A549 (cell line): Measurements from ENCODE around the gene HPN. TPM values are rescaled to one million over a fixed set of nuclear protein-coding genes. Genes with fewer than 3 reads are reported as not detected.

Experiments used
- ATAC-seq, 2 experiments: fragments of 200-7000 bp in 1 of 2; fragments of >200 bp in 1 of 2; cut with Nextera tagmentation in 1 of 2; cut with Tn5 transposase in 1 of 2; 3 replicates each; pipeline versions ENCODE4 v1.8.0 to v1.9.1; 2018 to 2020; ENCODE audit warnings: mild to moderate bottlenecking in 1 of 2, moderate library complexity in 1 of 2
- CTCF ChIA-PET: fragments of 300-600 bp; sonication (Branson Sonifier 250); formaldehyde crosslinking; extraction: SDS; loops from one replicate; lab custom pipeline; 2021; ENCODE audit warnings: antibody characterized with exemption, inconsistent platforms; lab: Yijun Ruan, JAX
- POLR2A ChIA-PET: fragments of 350-600 bp; formaldehyde crosslinking; extraction: SDS; loops from one replicate; lab custom pipeline; 2021; ENCODE audit warnings: antibody characterized with exemption, inconsistent platforms; lab: Yijun Ruan, JAX
- DNase-seq, 2 experiments: peaks; one replicate each; pipeline versions ENCODE4 v3.0.0 to v3.0.0-alpha.2; 2011 to 2016; ENCODE audit warnings: low read depth in 1 of 2, low spot score in 1 of 2
- FAIRE-seq: peaks from 2 replicates; lab custom pipeline; 2011; peaks lifted over from hg19 to GRCh38; lab: Jason Lieb, UNC
- H3K27ac ChIP-seq, 2 experiments: fragments of >200 bp; sonication (Bioruptor Twin); formaldehyde crosslinking; 3 replicates each; pipeline ENCODE4 v1.5.1; 2016 to 2017
- H3K4me1 ChIP-seq: fragments of >200 bp; sonication (Bioruptor Twin); formaldehyde crosslinking; 3 replicates; pipeline ENCODE4 v1.6.1; 2016
- H3K4me2 ChIP-seq: fragments of >200 bp; sonication (Bioruptor Twin); formaldehyde crosslinking; 3 replicates; pipeline ENCODE4 v1.6.1; 2016
- H3K4me3 ChIP-seq: fragments of >200 bp; sonication (Bioruptor Twin); formaldehyde crosslinking; 3 replicates; pipeline ENCODE4 v1.5.1; 2016
- H3K9me3 ChIP-seq: fragments of >200 bp; sonication (Bioruptor Twin); formaldehyde crosslinking; 3 replicates; pipeline ENCODE4 v1.6.1; 2016
- CBX8 ChIP-seq: fragments of 200-600 bp; sonication (generic); IDR thresholded peaks from 2 replicates; pipeline ENCODE4 v1.6.1; 2016
- EP300 ChIP-seq, 2 experiments: fragments of >200 bp; sonication (Bioruptor Twin); formaldehyde crosslinking; IDR thresholded peaks; 2 replicates in 1 of 2; 3 replicates in 1 of 2; pipeline ENCODE4 v1.6.1; 2016 to 2017
- GATA3 ChIP-seq: IDR thresholded peaks from 2 replicates; pipeline ENCODE4 v1.6.1; 2012; ENCODE audit warnings: borderline replicate concordance
- HDAC2 ChIP-seq: fragments of 200-600 bp; sonication (generic); IDR thresholded peaks from 2 replicates; pipeline ENCODE4 v1.6.1; 2016
- HOXA7 ChIP-seq: fragments of 250-450 bp; sonication (Bioruptor Pico); IDR thresholded peaks from 2 replicates; pipeline ENCODE4 v1.5.0; 2020; ENCODE audit warnings: mild to moderate bottlenecking, moderate library complexity
- JUN ChIP-seq, 2 experiments: fragments of >200 bp; sonication (Bioruptor Twin); formaldehyde crosslinking; IDR thresholded peaks; 2 replicates in 1 of 2; 3 replicates in 1 of 2; pipeline ENCODE4 v1.6.1; 2016 to 2017
- KDM5A ChIP-seq: fragments of 200-600 bp; sonication (generic); IDR thresholded peaks from 2 replicates; pipeline ENCODE4 v1.6.1; 2016; ENCODE audit warnings: antibody characterized with exemption, mild to moderate bottlenecking
- NPAS2 ChIP-seq: fragments of 250-450 bp; sonication (Bioruptor Pico); IDR thresholded peaks from 2 replicates; pipeline ENCODE4 v1.8.0; 2022; ENCODE audit warnings: mild to moderate bottlenecking, moderate library complexity, borderline replicate concordance
- NR3C1 ChIP-seq: fragments of >200 bp; sonication (Bioruptor Twin); formaldehyde crosslinking; IDR thresholded peaks from 3 replicates; pipeline ENCODE4 v1.6.1; 2017
- POLR2AphosphoS2 ChIP-seq: conservative IDR thresholded peaks from 2 replicates; pipeline ENCODE4 v1.6.1; 2012; ENCODE audit warnings: low read length, improper control_type of control experiment, inconsistent platforms
- RCOR1 ChIP-seq: fragments of 150-350 bp; IDR thresholded peaks from 2 replicates; pipeline ENCODE4 v1.6.1; 2014; ENCODE audit warnings: antibody characterized with exemption, low read length, low read depth
- SMC3 ChIP-seq: fragments of >200 bp; sonication (Bioruptor Twin); formaldehyde crosslinking; IDR thresholded peaks from 3 replicates; pipeline ENCODE4 v1.6.1; 2018; ENCODE audit warnings: inconsistent platforms
- TP53 ChIP-seq: fragments of 250-450 bp; sonication (Bioruptor Pico); IDR thresholded peaks from 2 replicates; pipeline ENCODE4 v1.5.0; 2021; ENCODE audit warnings: mild to moderate bottlenecking, moderate library complexity
- ZFP36 ChIP-seq: fragments of 450-650 bp; IDR thresholded peaks from 2 replicates; pipeline ENCODE4 v1.6.1; 2014; ENCODE audit warnings: borderline replicate concordance; ENCODE audit not compliant: partially characterized antibody
- ZNF302 ChIP-seq: fragments of 250-450 bp; sonication (Bioruptor Pico); IDR thresholded peaks from 2 replicates; pipeline ENCODE4 v1.9.0; 2021; ENCODE audit warnings: inconsistent platforms, mild to moderate bottlenecking, moderate library complexity
- WGBS: methylation state at CpG from one replicate; pipeline ENCODE4 v1.1.6; 2017; ENCODE audit errors: missing lambda C conversion rate; 5-methylcytosine and 5-hydroxymethylcytosine counted together
- polyA plus RNA-seq, 4 experiments: library from polyadenylated mRNA; depleted of rRNA in 3 of 4; stranded (reverse); fragments of >200 nt; fragmentation: RNase III in 1 of 4; extraction: RNeasy Plus Mini Kit Qiagen cat#74134 plus additional on column Dnase treatment in 1 of 4; gene quantifications; 2 replicates in 3 of 4; 3 replicates in 1 of 4; pipeline ENCODE4 v1.2.3, GENCODE V29; 2011 to 2017
- TF ChIP-seq, protein P1 (sequence below): fragments of >200 bp; sonication (Bioruptor Twin); formaldehyde crosslinking; IDR thresholded peaks from 3 replicates; pipeline ENCODE4 v1.6.1; 2016

The HPN gene
- polyA plus RNA-seq, 2 of the 4 experiments (the other 2 are of a cell fraction) = 0.06 to 0.08 TPM

DNA sequence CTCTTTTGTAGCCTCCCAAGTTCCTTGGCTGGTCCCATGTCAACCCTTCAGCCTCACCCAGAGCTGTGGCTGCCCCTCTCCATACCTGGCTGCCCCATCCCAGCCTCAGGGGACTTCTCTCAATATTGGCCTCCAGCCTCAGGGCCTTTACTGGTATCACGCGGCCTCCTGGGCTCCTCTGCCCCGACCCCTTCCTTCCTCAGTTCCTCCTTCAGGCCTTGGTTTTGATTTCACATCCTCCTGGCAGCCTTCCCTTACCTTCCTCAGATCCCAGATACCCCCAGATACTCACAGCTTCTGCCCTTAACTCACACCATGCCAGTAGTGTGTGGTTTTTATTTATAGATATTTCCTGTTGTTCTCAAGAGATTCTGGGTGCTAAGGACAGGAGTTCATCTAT, 24.0 kb upstream of the HPN start:
- Histone ChIP-seq H3K4me1 (peaks cover 4% of the 10 kb centered on the region), H3K4me3 (no peak overlapping the region), H3K4me2 (no peak overlapping the region), H3K9me3 (no peaks in the 10 kb centered on the region), H3K27ac (no peak overlapping the region)
- 94% methylated on average over 3 of the region's 3 CpGs for WGBS
- TF ChIP-seq EP300 (IDR thresholded peaks at IDR 0.05) = no peak
- ATAC-seq = no peak
- ChIA-PET CTCF (interaction anchor here (0.7 to 61.4 kb wide), 6 partner anchors 5 to 270 kb away, joined by 3 to 1860 read pairs (median 4); partner anchors contain the start of genes GRAMD1A, SCN1B and ZNF792), POLR2A (interaction anchor here (1.6 to 2.2 kb wide), 2 partner anchors 11 to 13 kb away, joined by 8 read pairs; partner anchors contain the start of gene SCN1B)
- FAIRE-seq = no peak
- DNase-seq = no peak

DNA sequence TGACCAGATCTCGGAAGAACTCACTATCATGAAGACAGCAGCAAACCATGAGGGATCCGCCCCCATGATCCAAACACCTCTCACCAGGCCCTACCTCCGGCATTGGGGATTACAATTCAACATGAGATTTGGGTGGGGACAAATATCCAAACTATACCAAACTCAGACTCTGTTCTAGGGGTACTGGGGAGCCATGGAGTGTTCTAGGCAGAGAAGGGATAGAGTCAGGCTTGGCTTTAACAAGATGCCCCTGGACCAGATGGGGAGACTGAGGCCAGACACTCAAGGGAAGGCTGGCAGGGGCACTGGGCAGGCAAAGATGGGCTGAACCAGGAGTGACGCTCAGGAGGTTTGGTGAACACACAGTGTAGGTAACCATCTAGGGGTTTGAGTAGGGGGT, 23.1 kb upstream of the HPN start:
- ChIA-PET CTCF (interaction anchor here (1.6 to 61.4 kb wide), 3 partner anchors 6 to 29 kb away, joined by 6 to 1860 read pairs (median 1860); partner anchors contain the start of genes GRAMD1A, SCN1B and ZNF792), POLR2A (interaction anchor here (2.2 kb wide), 1 partner anchor 12 kb away, joined by 8 read pairs; no protein-coding TSS in a partner anchor)
- ATAC-seq (no peak), FAIRE-seq (no peak), DNase-seq (no peak)
- TF ChIP-seq ZFP36 = peak; percentile 81
- TF ChIP-seq KDM5A = no peak
- Histone ChIP-seq H3K4me2 (no peak overlapping the region), H3K4me3 (no peak overlapping the region), H3K9me3 (no peaks in the 10 kb centered on the region), H3K27ac (no peak overlapping the region), H3K4me1 (no peaks in the 10 kb centered on the region)
- 96% methylated on average over 4 of the region's 4 CpGs for WGBS

DNA sequence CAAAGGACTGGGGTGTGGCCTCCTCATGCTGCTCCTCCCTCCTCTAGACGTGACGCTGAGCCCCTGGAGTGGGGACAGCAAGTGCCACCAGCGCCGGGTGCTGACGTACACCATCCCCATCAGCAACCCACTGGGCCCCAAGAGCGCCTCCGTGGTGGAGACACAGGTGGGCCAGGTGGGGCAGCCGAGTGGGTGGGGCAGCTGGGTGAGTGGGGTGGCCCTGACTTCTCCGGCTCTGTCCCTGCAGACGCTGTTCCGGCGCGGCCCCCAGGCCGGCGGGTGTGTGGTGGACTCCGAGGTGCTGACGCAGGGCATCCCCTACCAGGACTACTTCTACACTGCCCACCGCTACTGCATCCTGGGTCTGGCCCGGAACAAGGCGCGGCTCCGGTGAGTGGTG, 22.4 kb upstream of the HPN start:
- ATAC-seq = no peak; a peak in 1 of 6 replicates
- CTCF ChIA-PET = interaction anchor here (0.6 to 61.4 kb wide), 5 partner anchors 7 to 134 kb away, joined by 3 to 1860 read pairs (median 13); partner anchors contain the start of genes GRAMD1A, SCN1B and ZNF792
- H3K4me2 ChIP-seq = no peak overlapping the region
- POLR2A ChIA-PET = no interaction called here
- no peaks in the 10 kb centered on the region for H3K9me3 ChIP-seq
- no peak overlapping the region for H3K4me3 ChIP-seq
- TF ChIP-seq GATA3 = no peak
- TF ChIP-seq HOXA7 (CRISPR knock-in tag) = no peak
- TF ChIP-seq, protein P1, sequence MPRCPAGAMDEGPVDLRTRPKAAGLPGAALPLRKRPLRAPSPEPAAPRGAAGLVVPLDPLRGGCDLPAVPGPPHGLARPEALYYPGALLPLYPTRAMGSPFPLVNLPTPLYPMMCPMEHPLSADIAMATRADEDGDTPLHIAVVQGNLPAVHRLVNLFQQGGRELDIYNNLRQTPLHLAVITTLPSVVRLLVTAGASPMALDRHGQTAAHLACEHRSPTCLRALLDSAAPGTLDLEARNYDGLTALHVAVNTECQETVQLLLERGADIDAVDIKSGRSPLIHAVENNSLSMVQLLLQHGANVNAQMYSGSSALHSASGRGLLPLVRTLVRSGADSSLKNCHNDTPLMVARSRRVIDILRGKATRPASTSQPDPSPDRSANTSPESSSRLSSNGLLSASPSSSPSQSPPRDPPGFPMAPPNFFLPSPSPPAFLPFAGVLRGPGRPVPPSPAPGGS = no peak
- no peak for TF ChIP-seq CBX8
- TF ChIP-seq HDAC2 = no peak
- no peak for TF ChIP-seq RCOR1
- TF ChIP-seq JUN (IDR thresholded peaks at IDR 0.05) = no peak
- no peak; the same call in none of the 2 replicates for TF ChIP-seq POLR2AphosphoS2
- no peak for TF ChIP-seq NPAS2 (CRISPR knock-in tag)
- TF ChIP-seq NR3C1 = no peak
- TF ChIP-seq TP53 (CRISPR knock-in tag) = no peak
- TF ChIP-seq ZNF302 (CRISPR knock-in tag) = no peak
- no peak for TF ChIP-seq SMC3
- DNase-seq = no peak
- WGBS = 92% methylated on average over 22 of the region's 22 CpGs
- H3K27ac ChIP-seq = no peak overlapping the region
- FAIRE-seq = no peak
- no peaks in the 10 kb centered on the region for H3K4me1 ChIP-seq

DNA sequence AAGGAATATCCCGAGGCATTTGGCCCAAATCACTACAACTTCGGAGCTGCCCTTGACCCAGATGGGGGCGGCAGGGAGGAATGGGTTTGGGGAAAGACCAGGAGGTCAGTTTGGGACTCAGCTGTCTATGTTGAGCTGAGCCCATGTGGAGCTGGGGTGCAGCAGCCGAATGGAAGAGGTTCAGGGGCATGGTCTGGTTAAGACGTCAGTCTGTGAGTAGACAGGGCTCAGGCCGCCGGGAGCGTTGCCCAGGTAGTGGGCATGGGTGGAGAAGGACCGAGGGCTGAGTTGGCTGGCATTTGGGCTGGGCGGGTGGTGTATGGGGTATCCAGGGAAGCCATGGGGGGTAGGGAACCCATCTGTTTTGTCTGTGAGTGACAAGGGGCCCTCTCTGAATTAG, 20.5 kb upstream of the HPN start:
- TF ChIP-seq POLR2AphosphoS2 (0 out of 2 replicates have a peak, but pooled peaks have one; percentile 55), ZFP36 (no peak), HOXA7 (CRISPR knock-in tag) (no peak)
- ATAC-seq (no peak), DNase-seq (no peak), FAIRE-seq (no peak)
- no peak overlapping the region for H3K4me3 ChIP-seq
- no peak overlapping the region for H3K4me2 ChIP-seq
- WGBS = 90% methylated on average over 10 of the region's 10 CpGs
- no peaks in the 10 kb centered on the region for H3K9me3 ChIP-seq
- no peak overlapping the region for H3K27ac ChIP-seq
- ChIA-PET CTCF (interaction anchor here (0.8 to 48.0 kb wide), 5 partner anchors 8 to 114 kb away, joined by 3 to 1860 read pairs (median 7); partner anchors contain the start of genes GRAMD1A, LGI4 and ZNF792), POLR2A (interaction anchor here (1.1 kb wide), 1 partner anchor 10 kb away, joined by 3 read pairs; no protein-coding TSS in a partner anchor)
- no peaks in the 10 kb centered on the region for H3K4me1 ChIP-seq
